PC-3 (cell line): Measurements from ENCODE around the gene SDF2L1.

Experiments used
- CTCF ChIP-seq: fragments of 300-600 bp; sonication (generic); conservative IDR thresholded peaks from 2 replicates; pipeline ENCODE4 v1.5.1; 2017; ENCODE audit warnings: antibody characterized with exemption, low read depth, mild to moderate bottlenecking, low read length
- EZH2 ChIP-seq: fragments of 300-600 bp; sonication (generic); IDR thresholded peaks from one replicate; pipeline ENCODE4 v1.6.1; 2017; ENCODE audit warnings: antibody characterized with exemption, mild to moderate bottlenecking, low read length; ENCODE audit not compliant: unreplicated experiment

- TF ChIP-seq CTCF (no peak), EZH2 (no peak)
Measured at GRCh38 chr22:21631025-21631424, 11.1 kb upstream of the SDF2L1 start.
